T-helper 2 cell treated with Interferon-gamma antibody and Interleukin-4, amounts not matched to agents 5 μg/mL and 100 μg/mL, for 36 hours (primary cell): ENCODE measurements around the gene AP1M1.
A peak's percentile ranks its signal among the peaks of the same experiment; 100 is the strongest.

ENCODE experiments used
- DNase-seq: peaks from one replicate; pipeline ENCODE4 v3.0.0; 2021; ENCODE audit warnings: low spot score
- H3K27ac Mint-ChIP-seq: one replicate; pipeline ENCODE4 v1.8.0; 2021; ENCODE audit warnings: mild to moderate bottlenecking, mixed read lengths
- H3K27me3 Mint-ChIP-seq: one replicate; pipeline ENCODE4 v1.8.0; 2021; ENCODE audit warnings: low read depth, mixed read lengths
- H3K36me3 Mint-ChIP-seq: one replicate; pipeline ENCODE4 v1.8.0; 2021; ENCODE audit warnings: low read depth, mixed read lengths
- H3K4me1 Mint-ChIP-seq: one replicate; pipeline ENCODE4 v1.8.0; 2021; ENCODE audit warnings: low read depth, mixed read lengths
- H3K4me3 Mint-ChIP-seq: one replicate; pipeline ENCODE4 v1.8.0; 2022; ENCODE audit warnings: mild to moderate bottlenecking, moderate library complexity, mixed read lengths
- H3K9me3 Mint-ChIP-seq: one replicate; pipeline ENCODE4 v1.8.0; 2021; ENCODE audit warnings: mixed read lengths

AP1M1 gene

GRCh38 chr19:16288544-16288943 is 90.8 kb downstream of the AP1M1 start:
- Mint-ChIP-seq H3K27ac (no peak overlapping the region), H3K27me3 (peaks cover 42% of the 10 kb centered on the region), H3K9me3 (peaks cover 4% of the 10 kb centered on the region), H3K36me3 (peaks cover 1% of the 10 kb centered on the region), H3K4me1 (peaks cover 20% of the 10 kb centered on the region), H3K4me3 (no peak overlapping the region)
- DNase-seq = no peak

- no peak for DNase-seq
- Mint-ChIP-seq H3K9me3 (peaks cover 4% of the 10 kb centered on the region), H3K36me3 (peaks cover 1% of the 10 kb centered on the region), H3K27me3 (peaks cover 41% of the 10 kb centered on the region), H3K4me1 (peaks cover 12% of the 10 kb centered on the region), H3K4me3 (no peak overlapping the region), H3K27ac (peak overlapping the region; percentile 61)
These were observed 91.9 kb downstream of the AP1M1 start for GRCh38 chr19:16289594-16289993.

GRCh38 chr19:16290692-16291091 is 93.0 kb downstream of the AP1M1 start:
- peaks cover 12% of the 10 kb centered on the region for H3K4me1 Mint-ChIP-seq
- H3K27me3 Mint-ChIP-seq = peaks cover 31% of the 10 kb centered on the region
- H3K4me3 Mint-ChIP-seq = no peak overlapping the region
- H3K27ac Mint-ChIP-seq = no peak overlapping the region
- H3K9me3 Mint-ChIP-seq = peaks cover 4% of the 10 kb centered on the region
- H3K36me3 Mint-ChIP-seq = peaks cover 1% of the 10 kb centered on the region
- no peak for DNase-seq

- H3K27ac Mint-ChIP-seq = no peak overlapping the region
- H3K27me3 Mint-ChIP-seq = peaks cover 15% of the 10 kb centered on the region
- peaks cover 1% of the 10 kb centered on the region for H3K36me3 Mint-ChIP-seq
- no peak for DNase-seq
- no peak overlapping the region for H3K4me3 Mint-ChIP-seq
- peaks cover 4% of the 10 kb centered on the region for H3K9me3 Mint-ChIP-seq
- H3K4me1 Mint-ChIP-seq = peaks cover 4% of the 10 kb centered on the region
These were observed 95.7 kb downstream of the AP1M1 start for GRCh38 chr19:16293118-16294091.

- no peak for DNase-seq
- H3K9me3 Mint-ChIP-seq = no peaks in the 10 kb centered on the region
- H3K36me3 Mint-ChIP-seq = no peaks in the 10 kb centered on the region
- H3K27ac Mint-ChIP-seq = no peak overlapping the region
- no peak overlapping the region for H3K4me3 Mint-ChIP-seq
- H3K27me3 Mint-ChIP-seq = peaks cover 10% of the 10 kb centered on the region
- H3K4me1 Mint-ChIP-seq = no peaks in the 10 kb centered on the region
These were observed 97.3 kb downstream of the AP1M1 start for GRCh38 chr19:16295057-16295456.
